Smooth muscle cell (in vitro differentiated cells): ENCODE results near the gene SPAAR. TPM values are rescaled to one million over a fixed set of nuclear protein-coding genes. Genes with fewer than 3 reads are reported as not detected.

Source experiments
- DNase-seq: peaks from one replicate; lab custom pipeline; 2025; ENCODE audit not compliant: unreplicated experiment; lab: John Stamatoyannopoulos, UW
- H2AFZ ChIP-seq: fragments of 200-600 bp; sonication (generic); 2 replicates; pipeline ENCODE4 v1.6.0; 2016; ENCODE audit warnings: antibody characterized with exemption, low read depth, mild to moderate bottlenecking
- H3F3A ChIP-seq: fragments of 200-600 bp; sonication (generic); 2 replicates; pipeline ENCODE4 v1.6.0; 2017; ENCODE audit warnings: antibody characterized with exemption, low read depth
- H3K27ac ChIP-seq: fragments of 200-600 bp; sonication (generic); 2 replicates; pipeline ENCODE4 v1.5.1; 2016; ENCODE audit warnings: low read depth, mild to moderate bottlenecking
- H3K27me3 ChIP-seq: fragments of 200-600 bp; sonication (generic); 2 replicates; pipeline ENCODE4 v1.6.1; 2016; ENCODE audit warnings: low read depth, mild to moderate bottlenecking
- H3K36me3 ChIP-seq: fragments of 200-600 bp; sonication (generic); 2 replicates; pipeline ENCODE4 v1.5.1; 2016; ENCODE audit warnings: low read depth
- H3K4me1 ChIP-seq: fragments of 200-600 bp; sonication (generic); 2 replicates; pipeline ENCODE4 v1.5.1; 2016; ENCODE audit warnings: low read depth
- H3K4me2 ChIP-seq: fragments of 200-600 bp; sonication (generic); 2 replicates; pipeline ENCODE4 v1.6.0; 2016; ENCODE audit warnings: mild to moderate bottlenecking
- H3K4me3 ChIP-seq: fragments of 200-600 bp; sonication (generic); 2 replicates; pipeline ENCODE4 v1.5.1; 2016; ENCODE audit warnings: mild to moderate bottlenecking
- H3K79me2 ChIP-seq: fragments of 200-600 bp; sonication (generic); 2 replicates; pipeline ENCODE4 v1.6.0; 2016; ENCODE audit warnings: low read depth, mild to moderate bottlenecking
- H3K9ac ChIP-seq: fragments of 200-600 bp; sonication (generic); 2 replicates; pipeline ENCODE4 v1.6.0; 2016; ENCODE audit warnings: low read depth
- H3K9me3 ChIP-seq: fragments of 200-600 bp; sonication (generic); replicated peaks from 2 replicates; pipeline ENCODE4 v1.5.1; 2016; ENCODE audit warnings: low read depth
- H4K20me1 ChIP-seq: fragments of 200-600 bp; sonication (generic); 2 replicates; pipeline ENCODE4 v1.6.0; 2016; ENCODE audit warnings: low read depth
- WGBS: methylation state at CpG from one replicate; pipeline ENCODE4 v1.1.7; 2016; ENCODE audit warnings: low lambda C conversion rate; 5-methylcytosine and 5-hydroxymethylcytosine counted together
- polyA plus RNA-seq: library from polyadenylated mRNA; unstranded; fragments of >200 nt; fragmentation: Nextera tagmentation; extraction: Ambion mirVana; gene quantifications from 2 replicates; pipeline ENCODE4 v1.2.1, GENCODE V29; 2016
- total RNA-seq: library from RNA; depleted of rRNA; stranded (reverse); fragments of >200 nt; gene quantifications from 2 replicates; pipeline ENCODE4 v1.2.3, GENCODE V29; 2014
- TF ChIP-seq, protein P1 (sequence below): fragments of 200-600 bp; sonication (generic); IDR thresholded peaks from 2 replicates; pipeline ENCODE4 v1.5.1; 2017; ENCODE audit warnings: borderline replicate concordance, mild to moderate bottlenecking, antibody characterized with exemption; ENCODE audit not compliant: insufficient read depth, poor library complexity, severe bottlenecking

The SPAAR gene
- total and polyA plus RNA-seq, 2 experiments from 2014 or later = 0.26 TPM; not detected in 1

DNA sequence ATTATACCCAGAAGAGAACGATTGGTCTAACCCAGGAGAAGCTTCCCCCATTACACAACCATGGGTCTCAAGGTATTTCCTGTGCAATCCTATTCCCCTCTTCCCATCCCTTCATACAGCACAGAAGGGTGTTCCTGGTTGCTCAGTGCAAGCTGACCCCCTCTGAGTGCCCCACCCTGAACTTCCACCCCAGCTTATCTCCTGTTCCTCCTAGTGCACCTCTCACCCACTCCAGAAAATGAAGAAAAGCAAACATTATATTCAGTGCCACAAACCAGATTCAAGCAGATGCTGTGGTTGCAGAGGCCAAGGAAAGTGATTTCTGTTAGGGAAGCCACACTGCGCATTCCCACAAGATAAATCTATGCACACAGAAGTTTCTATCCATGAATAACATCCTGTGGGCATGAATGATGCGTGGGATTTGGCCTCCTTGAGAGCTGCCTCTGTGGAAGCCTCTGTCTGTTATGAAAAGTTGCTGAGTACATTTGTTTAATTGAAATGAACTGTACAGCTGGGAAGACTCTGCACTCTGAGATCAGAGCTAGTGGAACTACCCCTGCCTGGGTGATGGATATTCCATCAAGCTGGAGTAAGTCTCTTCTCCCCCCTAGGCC, 50.9 kb downstream of the SPAAR start:
- Histone ChIP-seq H3F3A (no peaks in the 10 kb centered on the region), H3K4me2 (peak overlapping the region; percentile 48), H3K79me2 (no peaks in the 10 kb centered on the region), H3K36me3 (no peaks in the 10 kb centered on the region), H3K27me3 (no peaks in the 10 kb centered on the region), H3K27ac (peak overlapping the region; percentile 23), H3K9ac (no peak overlapping the region), H3K9me3 (no peaks in the 10 kb centered on the region), H4K20me1 (no peaks in the 10 kb centered on the region), H3K4me1 (no peaks in the 10 kb centered on the region), H2AFZ (no peak overlapping the region), H3K4me3 (no peak overlapping the region)
- TF ChIP-seq, protein P1, sequence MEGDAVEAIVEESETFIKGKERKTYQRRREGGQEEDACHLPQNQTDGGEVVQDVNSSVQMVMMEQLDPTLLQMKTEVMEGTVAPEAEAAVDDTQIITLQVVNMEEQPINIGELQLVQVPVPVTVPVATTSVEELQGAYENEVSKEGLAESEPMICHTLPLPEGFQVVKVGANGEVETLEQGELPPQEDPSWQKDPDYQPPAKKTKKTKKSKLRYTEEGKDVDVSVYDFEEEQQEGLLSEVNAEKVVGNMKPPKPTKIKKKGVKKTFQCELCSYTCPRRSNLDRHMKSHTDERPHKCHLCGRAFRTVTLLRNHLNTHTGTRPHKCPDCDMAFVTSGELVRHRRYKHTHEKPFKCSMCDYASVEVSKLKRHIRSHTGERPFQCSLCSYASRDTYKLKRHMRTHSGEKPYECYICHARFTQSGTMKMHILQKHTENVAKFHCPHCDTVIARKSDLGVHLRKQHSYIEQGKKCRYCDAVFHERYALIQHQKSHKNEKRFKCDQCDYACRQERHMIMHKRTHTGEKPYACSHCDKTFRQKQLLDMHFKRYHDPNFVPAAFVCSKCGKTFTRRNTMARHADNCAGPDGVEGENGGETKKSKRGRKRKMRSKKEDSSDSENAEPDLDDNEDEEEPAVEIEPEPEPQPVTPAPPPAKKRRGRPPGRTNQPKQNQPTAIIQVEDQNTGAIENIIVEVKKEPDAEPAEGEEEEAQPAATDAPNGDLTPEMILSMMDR = no peak
- 58% methylated on average over 3 of the region's 3 CpGs for WGBS
- no peak for DNase-seq

Other genes with a start within 250 kb of the SPAAR start
- 0.49 and 2.1 TPM in 2 replicates for gene ARHGEF39, start 244.3 kb upstream of the SPAAR start, total RNA-seq
- gene ARHGEF39, start 244.3 kb upstream of the SPAAR start, polyA plus RNA-seq = 1.9 and 2.9 TPM in 2 replicates
- 1.7 and 4.6 TPM in 2 replicates for gene CA9, start 235.6 kb upstream of the SPAAR start, total RNA-seq
- gene CA9, start 235.6 kb upstream of the SPAAR start, polyA plus RNA-seq = 5.9 TPM in 1 of 2 replicates, not detected in the other
- gene TPM2, start 219.6 kb upstream of the SPAAR start, total RNA-seq = 854 and 925 TPM in 2 replicates
- 2,012 and 2,131 TPM in 2 replicates for gene TPM2, start 219.6 kb upstream of the SPAAR start, polyA plus RNA-seq
- 130 and 150 TPM in 2 replicates for gene TLN1, start 177.3 kb upstream of the SPAAR start, total RNA-seq
- gene TLN1, start 177.3 kb upstream of the SPAAR start, polyA plus RNA-seq = 112 and 145 TPM in 2 replicates
- 66.9 and 73.5 TPM in 2 replicates for gene CREB3, start 176.8 kb upstream of the SPAAR start, total RNA-seq
- 81.0 and 99.2 TPM in 2 replicates for gene CREB3, start 176.8 kb upstream of the SPAAR start, polyA plus RNA-seq
- 33.8 and 37.8 TPM in 2 replicates for gene GBA2, start 160.3 kb upstream of the SPAAR start, total RNA-seq
- 35.3 and 52.7 TPM in 2 replicates for gene GBA2, start 160.3 kb upstream of the SPAAR start, polyA plus RNA-seq
- 15.3 and 18.3 TPM in 2 replicates for gene RGP1, start 160.2 kb upstream of the SPAAR start, total RNA-seq
- 12.8 and 14.6 TPM in 2 replicates for gene RGP1, start 160.2 kb upstream of the SPAAR start, polyA plus RNA-seq
- gene MSMP, start 155.2 kb upstream of the SPAAR start, total RNA-seq = not detected in 2 replicates
- gene MSMP, start 155.2 kb upstream of the SPAAR start, polyA plus RNA-seq = not detected in 2 replicates
- gene NPR2, start 117.9 kb upstream of the SPAAR start, total RNA-seq = 19.4 and 24.8 TPM in 2 replicates
- 16.4 and 20.1 TPM in 2 replicates for gene NPR2, start 117.9 kb upstream of the SPAAR start, polyA plus RNA-seq
- gene SPAG8, start 97.2 kb upstream of the SPAAR start, total RNA-seq = 0.85 TPM in 1 of 2 replicates, not detected in the other
- gene SPAG8, start 97.2 kb upstream of the SPAAR start, polyA plus RNA-seq = 0.44 and 1.2 TPM in 2 replicates
- gene HINT2, start 94.4 kb upstream of the SPAAR start, total RNA-seq = 7.7 and 20.4 TPM in 2 replicates
- gene HINT2, start 94.4 kb upstream of the SPAAR start, polyA plus RNA-seq = 66.7 and 67.8 TPM in 2 replicates
- not detected in 2 replicates for gene FAM221B, start 80.8 kb upstream of the SPAAR start, total RNA-seq
- not detected in 2 replicates for gene FAM221B, start 80.8 kb upstream of the SPAAR start, polyA plus RNA-seq
- 4.5 and 4.9 TPM in 2 replicates for gene TMEM8B, start 80.3 kb upstream of the SPAAR start, total RNA-seq
- gene TMEM8B, start 80.3 kb upstream of the SPAAR start, polyA plus RNA-seq = 12.4 and 18.7 TPM in 2 replicates
- not detected in 2 replicates for gene OR13J1, start 39.1 kb upstream of the SPAAR start, total RNA-seq
- gene OR13J1, start 39.1 kb upstream of the SPAAR start, polyA plus RNA-seq = not detected in 2 replicates
- 1.1 TPM in 1 of 2 replicates, not detected in the other for gene HRCT1, start 3.3 kb upstream of the SPAAR start, total RNA-seq
- gene HRCT1, start 3.3 kb upstream of the SPAAR start, polyA plus RNA-seq = 0.45 TPM in 1 of 2 replicates, not detected in the other
- 0.13 TPM in 1 of 2 replicates, not detected in the other for gene OR2S2, start 48.7 kb downstream of the SPAAR start, total RNA-seq
- 0.21 TPM in 1 of 2 replicates, not detected in the other for gene OR2S2, start 48.7 kb downstream of the SPAAR start, polyA plus RNA-seq
- 42.9 and 46.5 TPM in 2 replicates for gene RECK, start 127.4 kb downstream of the SPAAR start, total RNA-seq
- 36.5 and 50.0 TPM in 2 replicates for gene RECK, start 127.4 kb downstream of the SPAAR start, polyA plus RNA-seq
- 30.7 and 35.8 TPM in 2 replicates for gene GLIPR2, start 227.2 kb downstream of the SPAAR start, total RNA-seq
- 91.1 and 121 TPM in 2 replicates for gene GLIPR2, start 227.2 kb downstream of the SPAAR start, polyA plus RNA-seq